GM12892 (cell line): ENCODE measurements around the gene SLC46A3. TPM values are rescaled to one million over a fixed set of nuclear protein-coding genes. Genes with fewer than 3 reads are reported as not detected.

Experiments
- DNase-seq: peaks from one replicate; pipeline ENCODE4 v3.0.0; 2011; ENCODE audit not compliant: insufficient read length
- FAIRE-seq: peaks from 2 replicates; lab custom pipeline; 2011; peaks lifted over from hg19 to GRCh38; lab: Jason Lieb, UNC
- POLR2A ChIP-seq: IDR thresholded peaks from 2 replicates; pipeline ENCODE4 v1.6.1; 2011; ENCODE audit warnings: low read depth, low read length, control low read depth
- POLR2AphosphoS5 ChIP-seq: IDR thresholded peaks from 2 replicates; pipeline ENCODE4 v1.6.1; 2011; ENCODE audit warnings: low read depth, low read length, control low read depth
- TAF1 ChIP-seq: IDR thresholded peaks from 2 replicates; pipeline ENCODE4 v1.6.1; 2011; ENCODE audit warnings: low read depth, mild to moderate bottlenecking, control low read depth, low read length, borderline replicate concordance
- polyA plus RNA-seq: library from polyadenylated mRNA; unstranded; fragments of >200 nt; gene quantifications from one replicate; pipeline ENCODE4 v1.2.1, GENCODE V29; 2012; ENCODE audit warnings: missing spikeins, inconsistent platforms; ENCODE audit not compliant: missing spikeins

Gene SLC46A3
- polyA plus RNA-seq: 5.2 TPM

GRCh38 chr13:28718543-28719226 is at the start of gene SLC46A3:
SLC46A3 (minus strand) TSS chr13:28718970; CDS start chr13:28717998, 972 bp downstream.
- TF ChIP-seq POLR2A: peak; percentile 65; the same call in 1 of the 2 replicates
- TF ChIP-seq POLR2AphosphoS5: 0 out of 2 replicates have a peak, but pooled peaks have one; percentile 52
- no peak for TF ChIP-seq TAF1
- FAIRE-seq: peak; percentile 89
- DNase-seq: peak; percentile 94

GRCh38 chr13:28763887-28764286 is 45.1 kb upstream of the SLC46A3 start:
- FAIRE-seq (no peak), DNase-seq (no peak)
- TF ChIP-seq POLR2A (no peak), TAF1 (no peak), POLR2AphosphoS5 (no peak)

GRCh38 chr13:28761586-28761985 is 42.8 kb upstream of the SLC46A3 start:
- DNase-seq (no peak), FAIRE-seq (no peak)
- TF ChIP-seq TAF1: no peak

GRCh38 chr13:28755546-28755870 is 36.7 kb upstream of the SLC46A3 start:
- FAIRE-seq: no peak
- DNase-seq: no peak
- TF ChIP-seq POLR2A (no peak), TAF1 (no peak), POLR2AphosphoS5 (no peak)

GRCh38 chr13:28754698-28755545 is 36.2 kb upstream of the SLC46A3 start:
- DNase-seq (no peak), FAIRE-seq (no peak)
- TF ChIP-seq TAF1 (no peak), POLR2A (no peak), POLR2AphosphoS5 (no peak)

- FAIRE-seq: no peak
- DNase-seq: no peak
- no peak for TF ChIP-seq POLR2A
- no peak for TF ChIP-seq TAF1
- TF ChIP-seq POLR2AphosphoS5: no peak
These were observed 35.2 kb upstream of the SLC46A3 start for GRCh38 chr13:28753946-28754345.

- no peak for DNase-seq
- no peak for FAIRE-seq
- TF ChIP-seq POLR2AphosphoS5 (no peak), POLR2A (no peak), TAF1 (no peak)
These were observed 34.6 kb upstream of the SLC46A3 start for GRCh38 chr13:28753208-28753892.

- DNase-seq: no peak
- FAIRE-seq: no peak
- TF ChIP-seq POLR2A: no peak
- TF ChIP-seq TAF1: no peak
- TF ChIP-seq POLR2AphosphoS5: no peak
These were observed 32.6 kb upstream of the SLC46A3 start for GRCh38 chr13:28751175-28751960.

- no peak for TF ChIP-seq POLR2A
- no peak for TF ChIP-seq POLR2AphosphoS5
- TF ChIP-seq TAF1: no peak
- FAIRE-seq (no peak), DNase-seq (no peak)
These were observed 31.6 kb upstream of the SLC46A3 start for GRCh38 chr13:28750187-28751045.

GRCh38 chr13:28747851-28748250 is 29.1 kb upstream of the SLC46A3 start:
- FAIRE-seq: no peak
- DNase-seq: no peak
- no peak for TF ChIP-seq POLR2AphosphoS5
- no peak for TF ChIP-seq POLR2A
- TF ChIP-seq TAF1: no peak
